NT2/D1 (cell line): ENCODE measurements around the gene CD248.

Experiments
- SUZ12 ChIP-seq: IDR thresholded peaks from 2 replicates; pipeline ENCODE4 v1.6.1; 2011; ENCODE audit not compliant: insufficient read length, insufficient read depth; ENCODE audit errors: extremely low read depth
- YY1 ChIP-seq: IDR thresholded peaks from 2 replicates; pipeline ENCODE4 v1.6.1; 2011; ENCODE audit not compliant: insufficient read length, insufficient read depth

DNA sequence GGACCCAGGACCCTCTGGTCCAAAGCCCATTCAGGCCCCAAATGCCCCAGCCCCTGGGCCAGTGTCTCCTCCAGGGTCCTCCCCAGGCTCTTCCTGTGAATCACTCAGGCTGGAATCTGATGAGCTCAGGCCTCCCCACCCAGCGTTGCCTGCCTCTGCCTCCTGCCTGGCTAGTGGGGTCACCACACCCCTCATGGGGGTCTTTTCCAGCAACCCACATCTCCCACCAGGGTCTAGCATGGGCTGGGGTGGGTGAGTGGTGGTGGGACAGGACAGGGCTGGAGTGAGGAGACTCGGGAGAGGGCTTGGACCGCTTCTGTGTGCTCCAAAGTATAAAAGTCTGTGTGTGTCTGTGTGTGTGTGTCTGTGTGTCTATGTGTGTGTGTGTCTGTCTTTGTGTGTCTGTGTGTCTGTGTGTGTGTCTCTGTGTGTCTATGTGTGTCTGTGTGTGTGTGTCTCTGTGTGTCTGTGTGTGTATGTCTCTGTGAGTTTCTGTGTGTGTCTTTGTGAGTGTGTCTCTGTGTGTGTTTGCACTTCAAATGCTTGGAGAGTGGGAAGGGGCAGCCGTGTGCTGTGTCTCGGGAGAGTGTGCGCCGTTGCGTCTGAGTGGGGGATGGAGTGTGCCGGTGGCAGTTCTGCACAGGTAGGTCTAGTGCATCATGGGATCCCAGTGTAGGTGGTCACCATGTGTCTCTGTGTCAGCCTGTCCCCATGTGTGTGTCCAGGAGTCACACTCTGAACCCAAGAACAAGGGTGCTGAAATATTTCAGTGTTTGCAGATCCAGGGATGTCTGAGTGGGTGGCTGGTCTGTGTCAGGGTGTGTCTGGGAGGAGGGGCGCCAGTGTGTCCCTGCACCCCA lies 10.6 kb upstream of the CD248 start:
- no peak for TF ChIP-seq SUZ12
- TF ChIP-seq YY1: no peak
